Hepatocyte (in vitro differentiated cells): ENCODE results near the gene SLC4A1AP.

ENCODE experiments used
- CTCF ChIP-seq: fragments of 200-600 bp; sonication (generic); IDR thresholded peaks from 2 replicates; pipeline ENCODE4 v1.5.1; 2016; ENCODE audit warnings: antibody characterized with exemption, mild to moderate bottlenecking; ENCODE audit not compliant: poor library complexity
- EZH2 ChIP-seq: fragments of 200-600 bp; sonication (generic); IDR thresholded peaks from 2 replicates; pipeline ENCODE4 v1.6.1; 2016; ENCODE audit warnings: antibody characterized with exemption, mild to moderate bottlenecking, borderline replicate concordance
- EZH2phosphoT487 ChIP-seq: fragments of 200-600 bp; sonication (generic); IDR thresholded peaks from one replicate; pipeline ENCODE4 v1.6.1; 2018; ENCODE audit warnings: antibody characterized with exemption, mild to moderate bottlenecking, low read depth, moderate library complexity; ENCODE audit not compliant: unreplicated experiment, severe bottlenecking

GRCh38 chr2:27736031-27736889 lies 72.6 kb downstream of the SLC4A1AP start:
- TF ChIP-seq CTCF (no peak), EZH2 (no peak), EZH2phosphoT487 (no peak)
